NCI-H187 (cell line): Measurements from ENCODE around the gene CCNK.
A peak's percentile ranks its signal among the peaks of the same experiment; 100 is the strongest.

Experiments used
- DNase-seq, 2 experiments: peaks; one replicate each; lab custom pipeline; 2025; lab: John Stamatoyannopoulos, UW

CCNK gene

GRCh38 chr14:99480917-99481744 is at the start of gene CCNK:
Gene CCNK, plus strand, starts transcription at chr14:99481409. Its CDS starts 11,269 bp downstream, at chr14:99492678.
- peak; percentile 99 to 100 for DNase-seq

GRCh38 chr14:99431986-99432385 is 49.2 kb upstream of the CCNK start:
- no peak for DNase-seq

- no peak for DNase-seq
These were observed 48.7 kb upstream of the CCNK start for GRCh38 chr14:99432485-99432884.

GRCh38 chr14:99435327-99435726 is 45.9 kb upstream of the CCNK start:
- DNase-seq = no peak

GRCh38 chr14:99436247-99437180 is 44.7 kb upstream of the CCNK start:
- DNase-seq = no peak

GRCh38 chr14:99437706-99438105 is 43.5 kb upstream of the CCNK start:
- no peak for DNase-seq

GRCh38 chr14:99440278-99440677 is 40.9 kb upstream of the CCNK start:
- DNase-seq = no peak

GRCh38 chr14:99441157-99441870 is 39.9 kb upstream of the CCNK start:
- no peak for DNase-seq

GRCh38 chr14:99441918-99442317 is 39.3 kb upstream of the CCNK start:
- no peak for DNase-seq

GRCh38 chr14:99445931-99446330 is 35.3 kb upstream of the CCNK start:
- no peak for DNase-seq

GRCh38 chr14:99447739-99448138 is 33.5 kb upstream of the CCNK start:
- DNase-seq = no peak

GRCh38 chr14:99450266-99450665 is 30.9 kb upstream of the CCNK start:
- no peak for DNase-seq

GRCh38 chr14:99451234-99451633 is 30.0 kb upstream of the CCNK start:
- no peak for DNase-seq

- DNase-seq = no peak
These were observed 28.2 kb upstream of the CCNK start for GRCh38 chr14:99452968-99453367.

- DNase-seq = no peak
These were observed 27.0 kb upstream of the CCNK start for GRCh38 chr14:99454246-99454645.

GRCh38 chr14:99459481-99460100 is 21.6 kb upstream of the CCNK start:
- no peak for DNase-seq

- DNase-seq = no peak
These were observed 20.4 kb upstream of the CCNK start for GRCh38 chr14:99460793-99461192.

- no peak for DNase-seq
These were observed 19.7 kb upstream of the CCNK start for GRCh38 chr14:99461411-99462085.

- no peak for DNase-seq
These were observed 19.0 kb upstream of the CCNK start for GRCh38 chr14:99462210-99462609.

- no peak for DNase-seq
These were observed 17.2 kb upstream of the CCNK start for GRCh38 chr14:99463974-99464373.

GRCh38 chr14:99465288-99465687 is 15.9 kb upstream of the CCNK start:
- no peak for DNase-seq
